ENCODE results near the gene SPEF1. TPM values are rescaled to one million over a fixed set of nuclear protein-coding genes. Genes with fewer than 3 reads are reported as not detected.

The SPEF1 gene
- total and polyA plus RNA-seq, 3 donors from 2014 or later = 9.8 to 28.8 (median 12.1) TPM

GRCh38 chr20:3777381-3777715 lies 3.9 kb downstream of the SPEF1 start:
- WGBS, 2 donors = 5 to 29% methylated on average over 6 to 16 of the region's 16 CpGs
- H3K27me3 ChIP-seq = no peaks in the 10 kb centered on the region
- no peak for DNase-seq
- TF ChIP-seq CTCF (IDR thresholded peaks at IDR 0.05) = no peak
- no peak for TF ChIP-seq POLR2A (IDR thresholded peaks at IDR 0.05)
- intact Hi-C loops (cut with DNase I; ENCODE audit: low total_unique reads) = no loop called here
- H3K36me3 ChIP-seq (ENCODE audit: low read depth, missing control alignments) = no peaks in the 10 kb centered on the region
- H3K27ac ChIP-seq = no peak overlapping the region
- H3K9me3 ChIP-seq = no peaks in the 10 kb centered on the region
- H3K4me3 ChIP-seq = peak overlapping the region; percentile 27 to 45
- peaks cover 7% of the 10 kb centered on the region for H3K4me1 ChIP-seq

- 94 to 97% methylated on average over 4 of the region's 4 CpGs for WGBS, 2 donors
- no peak overlapping the region for H3K27ac ChIP-seq
- intact Hi-C loops (cut with DNase I; ENCODE audit: low total_unique reads) = no loop called here
These were observed 5.7 kb downstream of the SPEF1 start for GRCh38 chr20:3775457-3776108.

GRCh38 chr20:3771552-3772058 lies 9.6 kb downstream of the SPEF1 start:
- H3K36me3 ChIP-seq (ENCODE audit: low read depth, missing control alignments) = no peaks in the 10 kb centered on the region
- H3K4me3 ChIP-seq = no peak overlapping the region
- no peak overlapping the region for H3K27ac ChIP-seq
- no peak for DNase-seq
- H3K27me3 ChIP-seq = no peaks in the 10 kb centered on the region
- TF ChIP-seq CTCF (IDR thresholded peaks at IDR 0.05) (no peak), POLR2A (IDR thresholded peaks at IDR 0.05) (no peak)
- 88% methylated on average over 7 of the region's 7 CpGs for WGBS, 2 donors
- intact Hi-C loops (cut with DNase I; ENCODE audit: low total_unique reads) = no loop called here
- no peaks in the 10 kb centered on the region for H3K9me3 ChIP-seq
- peaks cover 6% of the 10 kb centered on the region for H3K4me1 ChIP-seq

More at GRCh38 chr20:3775457-3776108, 5.7 kb downstream of the SPEF1 start:
- Histone ChIP-seq H3K27me3 (no peaks in the 10 kb centered on the region), H3K9me3 (no peaks in the 10 kb centered on the region), H3K4me3 (no peak overlapping the region), H3K4me1 (peaks cover 3% of the 10 kb centered on the region), H3K36me3 (ENCODE audit: low read depth, missing control alignments) (no peaks in the 10 kb centered on the region)
- DNase-seq = no peak
- TF ChIP-seq POLR2A (IDR thresholded peaks at IDR 0.05) (no peak), CTCF (IDR thresholded peaks at IDR 0.05) (no peak)

DNA sequence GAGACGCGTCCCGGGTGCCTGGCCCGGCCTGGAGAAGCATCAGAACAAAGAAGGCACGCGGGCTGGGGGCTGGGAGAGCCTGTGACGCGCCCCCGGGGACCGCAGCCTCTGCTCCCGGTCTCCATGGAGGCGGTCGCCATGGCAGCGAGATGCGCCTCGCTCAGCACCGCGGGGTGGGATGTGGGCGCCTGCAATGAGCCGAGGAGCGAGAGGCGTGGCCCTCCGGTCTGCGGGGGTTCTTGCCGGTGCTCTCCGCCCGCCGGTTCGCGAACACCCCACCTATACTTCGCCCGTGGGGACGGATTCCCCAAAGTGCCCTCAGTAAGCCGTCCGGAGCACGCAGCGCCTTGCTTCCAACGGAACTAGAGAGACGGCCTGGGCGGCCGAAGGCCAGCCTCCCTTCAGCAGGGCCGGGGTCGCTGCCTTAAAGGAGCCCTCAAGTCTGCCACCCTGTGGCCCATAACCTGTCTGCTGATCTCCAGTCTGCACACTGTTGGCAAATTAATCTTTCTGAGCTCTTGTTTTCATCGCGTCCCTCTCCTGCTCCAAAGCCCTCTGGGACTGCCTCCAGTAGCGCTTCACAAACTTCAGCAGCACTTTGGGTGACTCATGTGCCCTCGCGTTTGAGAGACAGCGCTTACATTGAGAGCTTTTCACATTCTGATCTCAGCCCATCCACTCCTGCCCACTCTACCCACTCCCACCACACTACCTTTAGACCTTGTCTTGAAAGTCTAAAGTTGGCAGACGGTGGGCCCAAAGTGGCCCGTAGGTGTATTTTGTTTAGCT lies 12.7 kb downstream of the SPEF1 start:
- DNase-seq = peak; percentile 84
- peak overlapping the region; percentile 63 to 73 for H3K4me3 ChIP-seq
- H3K36me3 ChIP-seq (ENCODE audit: low read depth, missing control alignments) = no peaks in the 10 kb centered on the region
- peaks cover 8% of the 10 kb centered on the region for H3K4me1 ChIP-seq
- 4 to 5% methylated on average over 16 to 35 of the region's 51 CpGs for WGBS, 2 donors
- H3K27me3 ChIP-seq = no peaks in the 10 kb centered on the region
- H3K9me3 ChIP-seq = no peaks in the 10 kb centered on the region
- intact Hi-C loops (cut with DNase I; ENCODE audit: low total_unique reads) = no loop called here
- TF ChIP-seq POLR2A (IDR thresholded peaks at IDR 0.05) (no peak), CTCF (IDR thresholded peaks at IDR 0.05) (peak in 2 of 3 experiments; percentile 31 to 34)
- H3K27ac ChIP-seq = peak overlapping the region; percentile 87 to 91
